PC-3 (cell line): Measurements from ENCODE around the gene CCL21. TPM values are rescaled to one million over a fixed set of nuclear protein-coding genes. Genes with fewer than 3 reads are reported as not detected.

Experiments
- ATAC-seq: fragments of 200-7000 bp; cut with Tn5 transposase; 2 replicates; pipeline ENCODE4 v1.9.1; 2020; ENCODE audit warnings: mild to moderate bottlenecking, moderate library complexity
- BruUV-seq: library from RNA; stranded (reverse); fragments of 400-500 nt; replicated peaks from 2 replicates; lab custom pipeline; 2021; lab: Mats Ljungman, UMichigan
- CTCF ChIA-PET: fragments of 300-600 bp; sonication (Branson Sonifier 250); formaldehyde crosslinking; loops from one replicate; lab custom pipeline; 2022; ENCODE audit warnings: antibody characterized with exemption; lab: Charles Lee
- POLR2A ChIA-PET: fragments of 300-600 bp; sonication (Branson Sonifier 250); formaldehyde crosslinking; loops from one replicate; lab custom pipeline; 2022; ENCODE audit warnings: antibody characterized with exemption; ENCODE audit not compliant: unreplicated experiment; lab: Charles Lee
- DNase-seq: peaks from one replicate; pipeline ENCODE4 v3.0.0-alpha.2; 2015
- H2AFZ ChIP-seq: fragments of 300-600 bp; sonication (generic); 2 replicates; pipeline ENCODE4 v1.6.0; 2016; ENCODE audit warnings: antibody characterized with exemption, low read length
- H3F3A ChIP-seq: fragments of 300-600 bp; sonication (generic); one replicate; pipeline ENCODE4 v1.6.0; 2017; ENCODE audit warnings: antibody characterized with exemption, low read length, control low read depth, mild to moderate bottlenecking; ENCODE audit not compliant: unreplicated experiment
- H3K27ac ChIP-seq: fragments of 300-600 bp; sonication (generic); 2 replicates; pipeline ENCODE4 v1.5.1; 2016; ENCODE audit warnings: mild to moderate bottlenecking, low read length
- H3K27me3 ChIP-seq: fragments of 300-600 bp; sonication (generic); 2 replicates; pipeline ENCODE4 v1.6.1; 2016; ENCODE audit warnings: low read length, mixed read lengths
- H3K36me3 ChIP-seq: fragments of 300-600 bp; sonication (generic); 2 replicates; pipeline ENCODE4 v1.6.1; 2016; ENCODE audit warnings: low read depth, mixed run types, low read length, mixed read lengths
- H3K4me1 ChIP-seq: fragments of 300-600 bp; sonication (generic); 2 replicates; pipeline ENCODE4 v1.5.1; 2016; ENCODE audit warnings: low read length; ENCODE audit not compliant: insufficient read depth
- H3K4me2 ChIP-seq: fragments of 300-600 bp; sonication (generic); 2 replicates; pipeline ENCODE4 v1.6.0; 2016; ENCODE audit warnings: low read length
- H3K4me3 ChIP-seq: fragments of 300-600 bp; sonication (generic); 2 replicates; pipeline ENCODE4 v1.5.1; 2016; ENCODE audit warnings: mild to moderate bottlenecking, low read length, mixed read lengths
- H3K79me2 ChIP-seq: fragments of 300-600 bp; sonication (generic); 2 replicates; pipeline ENCODE4 v1.6.1; 2017; ENCODE audit warnings: low read length, mixed read lengths
- H3K9ac ChIP-seq: fragments of 300-600 bp; sonication (generic); 2 replicates; pipeline ENCODE4 v1.6.0; 2016; ENCODE audit warnings: mild to moderate bottlenecking, low read length
- H3K9me2 ChIP-seq: fragments of 300-600 bp; sonication (generic); replicated peaks from 2 replicates; pipeline ENCODE4 v1.6.1; 2016; ENCODE audit warnings: mixed run types, low read length, mixed read lengths
- H3K9me3 ChIP-seq: fragments of 300-600 bp; sonication (generic); 2 replicates; pipeline ENCODE4 v1.6.1; 2016; ENCODE audit warnings: low read length, mixed read lengths
- H4K20me1 ChIP-seq: fragments of 300-600 bp; sonication (generic); 2 replicates; pipeline ENCODE4 v1.6.1; 2016; ENCODE audit warnings: low read length, mixed read lengths
- CTCF ChIP-seq: fragments of 300-600 bp; sonication (generic); conservative IDR thresholded peaks from 2 replicates; pipeline ENCODE4 v1.5.1; 2017; ENCODE audit warnings: antibody characterized with exemption, low read depth, mild to moderate bottlenecking, low read length
- EZH2 ChIP-seq: fragments of 300-600 bp; sonication (generic); IDR thresholded peaks from one replicate; pipeline ENCODE4 v1.6.1; 2017; ENCODE audit warnings: antibody characterized with exemption, mild to moderate bottlenecking, low read length; ENCODE audit not compliant: unreplicated experiment
- EZH2phosphoT487 ChIP-seq: fragments of 300-600 bp; sonication (generic); IDR thresholded peaks from 2 replicates; pipeline ENCODE4 v1.6.1; 2018; ENCODE audit warnings: mild to moderate bottlenecking, antibody characterized with exemption, low read length, borderline replicate concordance
- intact Hi-C: fragments of 100-400 bp; cut with micrococcal nuclease; formaldehyde crosslinking; loops from 2 replicates; pipeline ENCODE4 v1.9.0; 2023
- total RNA-seq: library from RNA; depleted of rRNA; stranded (reverse); fragments of >200 nt; gene quantifications from 2 replicates; pipeline ENCODE4 v1.2.3, GENCODE V29; 2014

CCL21 gene
- total RNA-seq, 1 experiment from 2014 or later = not detected

GRCh38 chr9:34694811-34695210 lies 15.1 kb downstream of the CCL21 start:
- no TSS peak for BruUV-seq
- Histone ChIP-seq H3K79me2 (no peaks in the 10 kb centered on the region), H3K27me3 (no peaks in the 10 kb centered on the region; the same call in 1 of the 2 replicates), H2AFZ (no peak overlapping the region), H3F3A (no peaks in the 10 kb centered on the region), H3K27ac (no peak overlapping the region), H4K20me1 (no peaks in the 10 kb centered on the region), H3K36me3 (no peaks in the 10 kb centered on the region), H3K4me2 (no peak overlapping the region), H3K9me2 (no peaks in the 10 kb centered on the region), H3K4me1 (no peaks in the 10 kb centered on the region), H3K9me3 (no peaks in the 10 kb centered on the region), H3K9ac (no peak overlapping the region), H3K4me3 (no peak overlapping the region)
- intact Hi-C loops = no loop called here
- CTCF ChIA-PET = no interaction called here
- POLR2A ChIA-PET = no interaction called here
- TF ChIP-seq EZH2 (no peak), EZH2phosphoT487 (no peak), CTCF (no peak)
- ATAC-seq (no peak), DNase-seq (no peak)

DNA sequence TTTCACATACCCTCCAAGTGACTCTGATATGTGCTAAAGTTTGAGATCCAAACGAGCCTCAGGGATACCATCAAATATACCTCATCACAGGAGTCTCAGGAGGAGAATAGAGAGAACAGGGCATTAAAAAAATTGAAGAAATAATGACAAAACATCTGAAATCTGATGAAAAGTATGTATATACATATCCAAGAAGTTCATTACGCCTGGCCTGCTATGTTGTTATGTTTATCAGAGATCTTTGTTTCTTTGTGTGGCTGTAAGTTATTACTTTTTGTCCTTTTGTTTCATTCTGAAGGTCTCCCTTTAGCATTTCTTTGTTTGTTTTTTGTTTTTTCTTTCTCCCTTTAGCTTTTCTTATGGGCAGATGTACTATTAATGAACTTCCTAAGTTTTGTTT lies 16.4 kb downstream of the CCL21 start:
- no peak for TF ChIP-seq EZH2
- no peak for TF ChIP-seq CTCF
- no peak for TF ChIP-seq EZH2phosphoT487
- no peak overlapping the region for H3K4me2 ChIP-seq
- intact Hi-C loops = no loop called here
- no peaks in the 10 kb centered on the region for H3K9me2 ChIP-seq
- H3K36me3 ChIP-seq = no peaks in the 10 kb centered on the region
- H3K9me3 ChIP-seq = no peaks in the 10 kb centered on the region
- ATAC-seq = no peak
- H4K20me1 ChIP-seq = no peaks in the 10 kb centered on the region
- no peak for DNase-seq
- POLR2A ChIA-PET = no interaction called here
- H3K4me1 ChIP-seq = no peaks in the 10 kb centered on the region
- no peaks in the 10 kb centered on the region for H3K79me2 ChIP-seq
- H3K27ac ChIP-seq = no peak overlapping the region
- H3K4me3 ChIP-seq = no peak overlapping the region
- H2AFZ ChIP-seq = no peak overlapping the region
- H3F3A ChIP-seq = no peaks in the 10 kb centered on the region
- H3K27me3 ChIP-seq = no peaks in the 10 kb centered on the region; the same call in 1 of the 2 replicates
- H3K9ac ChIP-seq = no peak overlapping the region
- BruUV-seq = no TSS peak
- CTCF ChIA-PET = no interaction called here

DNA sequence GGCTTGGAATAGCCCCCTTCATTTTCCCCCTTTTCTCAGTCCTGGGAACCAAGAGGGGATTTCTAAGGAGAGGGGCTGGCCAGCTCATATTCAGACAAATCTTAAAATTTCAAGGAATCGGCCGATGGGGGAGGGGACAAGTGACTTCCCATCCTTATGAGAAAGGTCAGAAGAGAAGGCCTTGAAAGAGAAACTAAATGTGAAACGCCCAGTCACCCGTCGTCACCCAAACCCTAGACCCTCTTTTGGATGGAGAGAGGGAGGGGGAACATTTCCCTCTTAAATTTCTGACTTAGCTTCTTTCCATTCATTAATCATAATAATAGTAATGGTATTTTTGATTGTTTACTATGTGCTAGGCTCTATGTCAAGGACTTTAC lies 18.0 kb downstream of the CCL21 start:
- no peaks in the 10 kb centered on the region for H3K9me3 ChIP-seq
- no peaks in the 10 kb centered on the region for H4K20me1 ChIP-seq
- no peak overlapping the region for H2AFZ ChIP-seq
- intact Hi-C loops = no loop called here
- no peaks in the 10 kb centered on the region for H3K79me2 ChIP-seq
- H3K9ac ChIP-seq = no peak overlapping the region
- no peaks in the 10 kb centered on the region for H3K9me2 ChIP-seq
- POLR2A ChIA-PET = interaction anchor here (0.5 kb wide), 1 partner anchor 842 kb away, joined by 7 read pairs; no protein-coding TSS in a partner anchor
- no peaks in the 10 kb centered on the region for H3K27me3 ChIP-seq
- DNase-seq (no peak), ATAC-seq (no peak)
- H3K27ac ChIP-seq = no peak overlapping the region
- H3F3A ChIP-seq = no peaks in the 10 kb centered on the region
- no TSS peak for BruUV-seq
- H3K36me3 ChIP-seq = no peaks in the 10 kb centered on the region
- CTCF ChIA-PET = no interaction called here
- no peak overlapping the region for H3K4me3 ChIP-seq
- TF ChIP-seq EZH2phosphoT487 (no peak), CTCF (no peak), EZH2 (no peak)
- H3K4me2 ChIP-seq = no peak overlapping the region
- H3K4me1 ChIP-seq = no peaks in the 10 kb centered on the region
